H1 (cell line): ENCODE data around the gene MGLL. TPM values are rescaled to one million over a fixed set of nuclear protein-coding genes. Genes with fewer than 3 reads are reported as not detected.

Source experiments
- ASH2L ChIP-seq: fragments of 200-600, 300-600 bp; sonication (generic); IDR thresholded peaks from one replicate; pipeline ENCODE4 v1.7.1; 2017; ENCODE audit warnings: low read length
- NRF1 ChIP-seq: IDR thresholded peaks from 2 replicates; pipeline ENCODE4 v1.6.1; 2011; ENCODE audit warnings: mild to moderate bottlenecking, low read depth, low read length, improper control_type of control experiment
- polyA plus RNA-seq, 7 experiments: library from polyadenylated mRNA; depleted of rRNA in 3 of 7; stranded (reverse) in 5 of 7; unstranded in 2 of 7; fragments of >200 nt in 5 of 7; fragments of 200-250 nt in 2 of 7; gene quantifications; 1 replicate in 5 of 7; 2 replicates in 1 of 7; 4 replicates in 1 of 7; pipeline versions ENCODE4 v1.2.1 to v1.2.3, GENCODE V29; 2011 to 2013; ENCODE audit warnings: missing spikeins in 2 of 7, mixed read lengths in 2 of 7
- total RNA-seq: library from RNA; stranded (reverse); fragmentation: NEBNext Ultra II Directional; extraction: Animal tissue kit (Norgen Biotek cat#: 25700); gene quantifications from 2 replicates; pipeline ENCODE4 v1.2.1, GENCODE V29; 2021

The MGLL gene
- total and polyA plus RNA-seq, 2 of the 8 experiments (the other 6 are each of a cell fraction or from before 2014, with no cell fraction given): 0.05 to 0.34 TPM

- TF ChIP-seq ASH2L: no peak
- no peak for TF ChIP-seq NRF1
Measured at GRCh38 chr3:127764841-127765362, 57.4 kb downstream of the MGLL start (continued).
